ENCODE data around the gene ASTN2.

ASTN2 gene

DNA sequence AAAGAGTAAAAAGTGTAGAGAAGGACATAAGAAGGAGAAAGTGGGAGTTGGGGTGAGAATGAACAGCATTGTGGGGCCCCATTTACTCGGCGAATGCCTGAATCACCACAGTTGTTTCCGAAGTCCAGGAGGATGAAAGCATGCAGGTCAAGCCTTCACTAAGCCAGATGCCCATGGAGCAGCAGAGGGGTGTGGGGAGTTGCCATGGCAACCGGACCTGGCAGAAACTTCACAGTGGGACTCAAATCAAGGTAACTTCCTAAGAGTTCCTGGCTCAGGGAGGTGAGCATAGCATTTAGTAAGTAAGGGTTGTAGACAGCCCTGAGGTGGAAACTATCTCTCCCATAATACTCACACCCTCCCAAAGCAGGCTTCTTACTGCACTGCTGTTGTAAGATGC is 370.6 kb downstream of the ASTN2 start:
- no peak overlapping the region for H3K4me3 ChIP-seq
- H3K27me3 ChIP-seq, result no peaks in the 10 kb centered on the region
- H3K4me1 ChIP-seq, result no peaks in the 10 kb centered on the region
- no peak overlapping the region for H3K4me2 ChIP-seq
- H3K27ac ChIP-seq, result no peak overlapping the region
- no peaks in the 10 kb centered on the region; a peak in 1 of 22 replicates for H4K20me1 ChIP-seq
- no peaks in the 10 kb centered on the region for H3K9me3 ChIP-seq (replicated peaks in 1 of 11)
- TF ChIP-seq Cebpa-rat (IDR thresholded peaks at IDR 0.05), result no peak
- no peaks in the 10 kb centered on the region; a peak in 1 of 22 replicates for H3K36me3 ChIP-seq
- H3K9ac ChIP-seq, result no peak overlapping the region

DNA sequence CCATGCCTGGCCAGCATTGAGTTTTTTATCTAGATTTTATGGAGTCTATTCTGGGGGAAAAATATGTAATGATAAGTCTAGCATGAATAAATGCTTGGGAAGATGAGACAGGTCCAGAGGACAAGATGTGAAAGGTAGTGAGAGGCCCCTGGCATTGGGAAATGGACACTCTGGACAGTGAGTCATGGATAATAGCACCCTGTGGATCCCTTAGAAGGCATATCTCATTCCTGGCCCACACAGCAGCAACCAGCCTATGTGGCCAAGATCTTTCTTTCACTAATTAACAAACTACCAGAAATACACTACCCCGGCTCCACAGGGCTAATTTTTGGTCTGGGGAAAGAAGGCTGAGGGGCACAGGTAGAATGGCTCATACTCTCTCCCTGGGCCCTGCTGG is 371.7 kb downstream of the ASTN2 start:
- no peak overlapping the region for H3K4me2 ChIP-seq
- no peak overlapping the region for H3K9ac ChIP-seq
- H3K36me3 ChIP-seq, result no peaks in the 10 kb centered on the region; a peak in 1 of 22 replicates
- no peak overlapping the region for H3K4me3 ChIP-seq
- TF ChIP-seq Cebpa-rat (IDR thresholded peaks at IDR 0.05), result no peak
- no peaks in the 10 kb centered on the region for H3K4me1 ChIP-seq
- no peaks in the 10 kb centered on the region; a peak in 1 of 22 replicates for H4K20me1 ChIP-seq
- H3K27ac ChIP-seq, result no peak overlapping the region
- H3K9me3 ChIP-seq (replicated peaks in 1 of 11), result no peaks in the 10 kb centered on the region
- H3K27me3 ChIP-seq, result no peaks in the 10 kb centered on the region

DNA sequence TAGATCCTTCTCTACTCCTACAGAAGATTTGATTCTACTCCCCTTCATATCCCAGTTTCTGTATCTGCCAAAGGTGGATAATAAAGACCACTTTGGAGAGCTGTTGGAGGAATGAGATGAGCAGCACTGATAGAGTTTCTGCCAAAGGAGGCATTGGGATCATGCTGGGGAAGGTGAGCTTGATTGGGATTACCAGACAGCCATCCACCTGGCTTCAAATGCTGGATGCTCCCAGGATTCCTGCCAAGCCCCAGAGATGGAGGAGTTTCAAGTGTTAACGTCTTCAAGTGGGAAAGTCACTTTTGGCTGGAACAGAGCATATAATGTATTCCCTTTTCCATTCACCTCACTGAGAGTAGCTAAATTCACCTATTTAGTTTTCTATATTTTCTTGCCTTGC is 379.3 kb downstream of the ASTN2 start:
- no peak overlapping the region for H3K4me3 ChIP-seq
- no peaks in the 10 kb centered on the region for H3K27me3 ChIP-seq
- no peaks in the 10 kb centered on the region for H4K20me1 ChIP-seq
- no peaks in the 10 kb centered on the region; a peak in 1 of 22 replicates for H3K36me3 ChIP-seq
- no peak for TF ChIP-seq Cebpa-rat (IDR thresholded peaks at IDR 0.05)
- H3K4me1 ChIP-seq, result no peaks in the 10 kb centered on the region
- no peaks in the 10 kb centered on the region for H3K9me3 ChIP-seq (replicated peaks in 1 of 11)
- H3K27ac ChIP-seq, result no peak overlapping the region
- no peak overlapping the region for H3K4me2 ChIP-seq
- no peak overlapping the region for H3K9ac ChIP-seq

DNA sequence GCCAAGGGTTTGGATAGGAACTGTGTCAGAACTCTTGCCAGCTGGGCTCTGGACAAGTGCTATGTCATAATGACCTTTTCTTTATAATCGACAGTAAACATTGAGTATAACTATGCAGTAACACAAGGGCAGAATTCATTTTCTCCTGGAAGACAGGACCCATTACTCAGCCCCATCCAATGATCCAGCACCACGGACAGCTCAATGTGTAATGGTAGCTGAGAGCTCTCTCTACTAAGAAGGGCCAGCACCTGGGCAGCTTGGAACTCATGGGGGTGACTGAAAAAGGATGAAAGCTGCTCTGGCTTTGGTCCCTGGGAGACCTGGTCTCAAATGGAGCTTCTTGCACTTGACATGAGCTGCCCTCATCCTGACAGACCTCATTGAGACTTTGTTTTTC is 380.0 kb downstream of the ASTN2 start:
- Histone ChIP-seq H3K4me2 (no peak overlapping the region), H3K9ac (no peak overlapping the region), H3K9me3 (replicated peaks in 1 of 11) (no peaks in the 10 kb centered on the region), H4K20me1 (no peaks in the 10 kb centered on the region), H3K4me3 (no peak overlapping the region), H3K27me3 (no peaks in the 10 kb centered on the region), H3K4me1 (no peaks in the 10 kb centered on the region), H3K27ac (no peak overlapping the region), H3K36me3 (no peaks in the 10 kb centered on the region; a peak in 1 of 22 replicates)
- TF ChIP-seq Cebpa-rat (IDR thresholded peaks at IDR 0.05), result no peak

DNA sequence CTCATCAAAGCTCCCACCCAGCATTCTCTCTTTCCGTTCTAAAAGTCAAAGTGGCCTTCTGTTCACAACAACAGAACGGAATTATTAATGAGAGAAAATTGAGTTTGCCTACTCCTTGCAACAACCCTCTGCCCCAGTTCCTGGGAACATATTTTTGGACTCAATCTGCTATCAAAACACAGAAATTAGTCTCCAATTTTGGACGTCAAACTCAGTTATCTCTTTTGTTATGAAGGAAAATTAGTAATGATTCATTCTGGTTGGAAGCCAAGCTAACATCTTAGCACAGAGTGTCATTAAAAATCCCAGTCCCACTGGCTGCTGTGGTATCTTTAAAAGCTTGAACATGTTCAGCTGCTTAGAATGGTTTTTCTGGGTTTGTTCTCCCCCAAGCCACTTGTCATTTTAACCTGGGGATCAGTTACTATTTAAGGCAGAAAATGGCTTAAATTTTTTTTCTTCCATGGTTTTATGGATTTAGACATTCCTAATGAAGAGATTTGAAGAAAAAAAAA is 384.5 kb downstream of the ASTN2 start:
- H3K36me3 ChIP-seq, result no peaks in the 10 kb centered on the region
- no peak for TF ChIP-seq Cebpa-rat (IDR thresholded peaks at IDR 0.05)
- H3K4me3 ChIP-seq, result no peak overlapping the region
- H3K4me1 ChIP-seq, result no peaks in the 10 kb centered on the region
- no peak overlapping the region for H3K27ac ChIP-seq
- no peak overlapping the region for H3K9ac ChIP-seq
- no peaks in the 10 kb centered on the region for H3K9me3 ChIP-seq (replicated peaks in 1 of 11)
- peaks cover 0 to 4% (median 0%) of the 10 kb centered on the region in 11 experiments; a peak in 1 of 22 replicates for H4K20me1 ChIP-seq
- H3K4me2 ChIP-seq, result no peak overlapping the region
- H3K27me3 ChIP-seq, result no peaks in the 10 kb centered on the region

DNA sequence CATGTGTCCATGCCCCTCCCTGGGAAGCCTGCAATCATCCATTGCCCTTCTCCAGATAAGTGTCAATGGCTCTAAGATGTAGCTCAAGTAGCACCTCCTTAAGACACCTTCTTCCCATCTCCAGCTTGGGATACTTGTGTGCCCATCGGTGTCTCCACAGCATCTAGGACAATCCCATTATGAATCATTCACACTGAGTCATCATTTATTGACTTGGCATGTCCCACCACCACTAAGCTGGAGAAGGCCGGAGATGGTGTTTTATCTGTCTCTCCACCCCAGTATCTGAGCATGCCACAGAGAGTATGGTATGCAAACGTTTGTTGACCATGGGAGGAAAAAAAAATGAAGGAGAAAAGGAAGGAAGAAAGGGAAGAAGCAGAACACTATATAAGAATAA is 385.5 kb downstream of the ASTN2 start:
- H3K4me1 ChIP-seq, result no peaks in the 10 kb centered on the region
- no peaks in the 10 kb centered on the region for H3K36me3 ChIP-seq
- peaks cover 0 to 4% (median 0%) of the 10 kb centered on the region in 11 experiments; a peak in 1 of 22 replicates for H4K20me1 ChIP-seq

DNA sequence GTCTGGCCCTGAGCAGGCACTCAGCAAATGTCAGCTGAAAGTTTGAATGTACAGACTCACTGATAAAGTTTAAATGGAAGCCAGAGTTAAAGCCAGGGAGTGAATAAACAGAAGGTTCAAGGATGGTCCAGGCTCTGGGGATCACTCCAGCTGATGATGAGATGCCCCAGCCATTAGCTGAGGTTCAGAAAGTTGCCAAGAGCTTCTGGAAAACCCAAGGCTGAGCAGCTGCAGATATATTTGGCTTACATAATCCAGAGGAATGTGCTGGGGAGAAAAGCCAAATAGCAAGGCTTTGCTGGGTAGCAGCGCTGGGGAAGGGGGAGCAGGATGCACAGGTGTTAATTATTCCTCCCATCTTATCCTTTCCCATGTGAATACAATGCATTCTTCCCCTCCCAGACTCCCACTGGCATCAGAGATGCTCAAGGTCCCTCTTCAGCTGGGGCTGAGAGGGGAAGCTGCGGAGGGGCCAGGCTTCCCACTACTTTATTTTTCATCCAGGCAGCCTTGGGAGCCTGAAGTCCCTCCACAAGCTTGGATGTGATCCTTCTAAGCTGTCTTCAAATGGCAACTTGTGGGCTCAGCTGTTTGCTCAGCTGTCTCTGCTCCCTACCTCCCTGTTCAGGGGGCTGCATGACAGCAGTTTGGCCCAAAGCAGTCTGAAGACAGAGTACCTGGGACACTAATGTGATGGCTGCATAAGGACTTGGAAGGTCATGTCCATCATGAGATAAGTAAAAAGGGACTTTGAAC is 386.6 kb downstream of the ASTN2 start:
- Histone ChIP-seq H3K27ac (no peak overlapping the region), H3K27me3 (no peaks in the 10 kb centered on the region), H3K4me2 (no peak overlapping the region), H3K4me3 (no peak overlapping the region), H3K9me3 (replicated peaks in 1 of 11) (no peaks in the 10 kb centered on the region), H3K9ac (no peak overlapping the region), H4K20me1 (peaks cover 0 to 4% (median 0%) of the 10 kb centered on the region in 11 experiments; a peak in 1 of 22 replicates), H3K4me1 (no peaks in the 10 kb centered on the region), H3K36me3 (no peaks in the 10 kb centered on the region)
- TF ChIP-seq Cebpa-rat (IDR thresholded peaks at IDR 0.05), result no peak

More for the DNA sequence above, 385.5 kb downstream of the ASTN2 start:
- no peak overlapping the region for H3K27ac ChIP-seq
- no peak for TF ChIP-seq Cebpa-rat (IDR thresholded peaks at IDR 0.05)
- no peak overlapping the region for H3K9ac ChIP-seq
- H3K4me3 ChIP-seq, result no peak overlapping the region
- no peaks in the 10 kb centered on the region for H3K27me3 ChIP-seq
- no peaks in the 10 kb centered on the region for H3K9me3 ChIP-seq (replicated peaks in 1 of 11)
- H3K4me2 ChIP-seq, result no peak overlapping the region

DNA sequence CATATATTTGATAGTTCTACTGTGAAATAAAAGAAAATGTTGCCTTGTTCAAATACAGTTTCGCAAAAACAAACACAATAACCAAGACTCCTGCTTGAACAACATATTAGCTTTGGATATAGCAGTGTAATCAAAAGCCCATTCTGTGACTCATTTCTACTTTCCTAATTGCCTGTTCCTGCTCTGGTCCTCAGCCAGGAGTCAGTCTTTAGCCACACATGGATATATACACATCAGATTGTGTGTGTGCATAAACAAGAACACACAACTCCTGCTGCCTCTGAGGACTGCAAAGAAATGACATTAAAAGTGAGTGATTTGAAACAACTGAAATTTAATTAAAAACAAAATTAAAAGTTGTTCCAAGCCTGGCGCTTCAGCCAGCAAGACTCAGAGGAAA is 393.0 kb downstream of the ASTN2 start:
- Histone ChIP-seq H3K27me3 (no peaks in the 10 kb centered on the region), H4K20me1 (no peaks in the 10 kb centered on the region), H3K9ac (no peak overlapping the region), H3K4me1 (no peaks in the 10 kb centered on the region), H3K9me3 (replicated peaks in 1 of 11) (no peaks in the 10 kb centered on the region), H3K36me3 (0 out of 22 replicates have a peak, but pooled peaks cover 0 to 4% (median 0%) of the 10 kb centered on the region in 11 experiments), H3K27ac (no peak overlapping the region), H3K4me3 (no peak overlapping the region), H3K4me2 (no peak overlapping the region)
- TF ChIP-seq Cebpa-rat (IDR thresholded peaks at IDR 0.05), result no peak

DNA sequence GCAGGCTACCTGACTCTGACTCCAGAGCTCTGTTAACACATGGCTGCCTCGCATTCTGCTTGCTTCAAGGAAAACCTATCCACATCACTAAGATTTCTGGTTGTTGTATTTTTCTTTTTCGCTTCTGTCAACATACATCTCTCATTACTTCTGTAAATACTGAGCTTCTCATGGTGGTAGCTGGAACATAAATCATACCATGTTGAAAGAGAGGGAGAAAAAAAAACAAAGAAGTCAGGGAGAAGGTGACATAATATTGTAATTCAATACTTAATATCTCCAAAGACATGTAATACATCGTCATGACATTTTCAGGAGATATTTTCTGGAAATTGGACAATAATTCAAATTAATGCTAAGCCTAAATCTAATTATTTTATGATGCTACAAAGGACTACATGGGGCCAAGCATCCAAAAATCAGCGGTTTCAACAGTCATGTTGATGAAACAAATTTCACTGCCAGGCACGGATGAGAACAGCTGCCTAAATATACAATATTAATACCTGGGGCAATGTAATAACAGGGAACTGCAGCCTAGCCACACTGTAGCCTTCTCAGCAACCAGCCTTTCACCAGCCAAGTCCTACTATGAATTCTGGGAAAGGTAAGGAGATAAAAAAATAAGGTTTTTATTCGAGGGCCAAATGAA is 395.8 kb downstream of the ASTN2 start:
- no peak overlapping the region for H3K9ac ChIP-seq
- TF ChIP-seq Cebpa-rat (IDR thresholded peaks at IDR 0.05), result no peak
- no peak overlapping the region for H3K4me2 ChIP-seq
- H3K9me3 ChIP-seq (replicated peaks in 1 of 11), result no peaks in the 10 kb centered on the region
- H3K27ac ChIP-seq, result no peak overlapping the region
- H3K27me3 ChIP-seq, result no peaks in the 10 kb centered on the region
- H3K36me3 ChIP-seq, result 0 out of 22 replicates have a peak, but pooled peaks cover 0 to 4% (median 0%) of the 10 kb centered on the region in 11 experiments
- H3K4me3 ChIP-seq, result no peak overlapping the region
- H4K20me1 ChIP-seq, result no peaks in the 10 kb centered on the region
- no peaks in the 10 kb centered on the region for H3K4me1 ChIP-seq

All from BLaER1 treated with 17β-estradiol and CSF1 and Interleukin-3, amounts not matched to agents 10 nM and 100 nM (cell line).